Measurements from ENCODE around the gene RCBTB2.

The RCBTB2 gene

GRCh38 chr13:48508011-48508410 is 24.9 kb downstream of the RCBTB2 start:
- no peaks in the 10 kb centered on the region for H3K9me3 ChIP-seq (ENCODE audit: insufficient read depth, low read length)
- H3K27me3 ChIP-seq (ENCODE audit: insufficient read depth, insufficient read length), result no peaks in the 10 kb centered on the region
- DNase-seq (ENCODE audit: low read depth, low spot score), result no peak
- TF ChIP-seq ZNF274 (IDR thresholded peaks at IDR 0.05; ENCODE audit: low read depth, low read length) (no peak), SUZ12 (IDR thresholded peaks at IDR 0.05; ENCODE audit: extremely low read depth, insufficient read depth, insufficient read length) (no peak)
- H3K9ac ChIP-seq (ENCODE audit: insufficient read length, low read depth), result no peak overlapping the region
- no peaks in the 10 kb centered on the region for H3K36me3 ChIP-seq (ENCODE audit: insufficient read depth, insufficient read length, low read length)
- H3K4me3 ChIP-seq (ENCODE audit: insufficient read length, low read depth), result no peak overlapping the region
- no peaks in the 10 kb centered on the region for H3K4me1 ChIP-seq (ENCODE audit: insufficient read depth, insufficient read length)

GRCh38 chr13:48507021-48507420 is 25.9 kb downstream of the RCBTB2 start:
- Histone ChIP-seq H3K36me3 (ENCODE audit: insufficient read depth, insufficient read length, low read length) (no peaks in the 10 kb centered on the region), H3K4me3 (ENCODE audit: insufficient read length, low read depth) (no peak overlapping the region), H3K9me3 (ENCODE audit: insufficient read depth, low read length) (no peaks in the 10 kb centered on the region), H3K9ac (ENCODE audit: insufficient read length, low read depth) (no peak overlapping the region), H3K4me1 (ENCODE audit: insufficient read depth, insufficient read length) (no peaks in the 10 kb centered on the region), H3K27me3 (ENCODE audit: insufficient read depth, insufficient read length) (no peaks in the 10 kb centered on the region)
- no peak for TF ChIP-seq ZNF274 (IDR thresholded peaks at IDR 0.05; ENCODE audit: low read depth, low read length)
- TF ChIP-seq SUZ12 (IDR thresholded peaks at IDR 0.05; ENCODE audit: extremely low read depth, insufficient read depth, insufficient read length), result no peak
- no peak for TF ChIP-seq YY1 (IDR thresholded peaks at IDR 0.05; ENCODE audit: insufficient read depth, insufficient read length)
- DNase-seq (ENCODE audit: low read depth, low spot score), result no peak

DNA sequence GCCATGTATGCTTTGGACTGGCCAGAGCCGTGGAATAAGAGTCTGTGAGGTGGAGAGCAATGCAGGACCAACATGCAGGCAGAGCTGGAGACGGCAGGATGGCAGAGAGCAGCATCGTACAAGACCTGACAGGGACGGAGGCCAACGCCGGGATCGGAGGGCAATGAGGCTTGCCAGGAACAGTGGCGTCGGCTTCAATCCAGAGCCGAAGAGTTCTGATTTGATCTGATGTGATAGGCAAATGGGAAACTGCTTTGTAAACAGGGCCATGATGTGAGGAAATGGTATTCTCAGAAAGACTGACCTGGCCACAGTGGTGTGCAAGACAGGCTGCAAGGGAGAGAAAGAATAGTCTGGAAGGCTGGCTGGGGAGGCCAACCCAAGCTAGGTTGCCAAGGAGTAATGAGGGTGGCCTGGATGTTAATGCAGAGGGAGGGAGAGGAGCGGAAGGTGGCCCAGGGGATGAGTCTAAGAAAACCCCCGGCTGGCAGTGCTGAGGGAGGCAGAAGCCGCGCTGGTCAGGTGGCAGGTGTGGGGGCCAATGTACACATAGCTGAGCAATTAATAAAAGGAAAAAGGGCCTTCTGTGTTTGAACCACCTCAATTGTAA is 26.7 kb downstream of the RCBTB2 start:
- no peak for DNase-seq (ENCODE audit: low read depth, low spot score)
- no peak overlapping the region for H3K4me3 ChIP-seq (ENCODE audit: insufficient read length, low read depth)
- TF ChIP-seq YY1 (IDR thresholded peaks at IDR 0.05; ENCODE audit: insufficient read depth, insufficient read length), result no peak
- TF ChIP-seq SUZ12 (IDR thresholded peaks at IDR 0.05; ENCODE audit: extremely low read depth, insufficient read depth, insufficient read length), result no peak
- no peak for TF ChIP-seq ZNF274 (IDR thresholded peaks at IDR 0.05; ENCODE audit: low read depth, low read length)
- no peaks in the 10 kb centered on the region for H3K36me3 ChIP-seq (ENCODE audit: insufficient read depth, insufficient read length, low read length)
- no peaks in the 10 kb centered on the region for H3K9me3 ChIP-seq (ENCODE audit: insufficient read depth, low read length)
- H3K9ac ChIP-seq (ENCODE audit: insufficient read length, low read depth), result no peak overlapping the region
- no peaks in the 10 kb centered on the region for H3K4me1 ChIP-seq (ENCODE audit: insufficient read depth, insufficient read length)
- H3K27me3 ChIP-seq (ENCODE audit: insufficient read depth, insufficient read length), result no peaks in the 10 kb centered on the region

DNA sequence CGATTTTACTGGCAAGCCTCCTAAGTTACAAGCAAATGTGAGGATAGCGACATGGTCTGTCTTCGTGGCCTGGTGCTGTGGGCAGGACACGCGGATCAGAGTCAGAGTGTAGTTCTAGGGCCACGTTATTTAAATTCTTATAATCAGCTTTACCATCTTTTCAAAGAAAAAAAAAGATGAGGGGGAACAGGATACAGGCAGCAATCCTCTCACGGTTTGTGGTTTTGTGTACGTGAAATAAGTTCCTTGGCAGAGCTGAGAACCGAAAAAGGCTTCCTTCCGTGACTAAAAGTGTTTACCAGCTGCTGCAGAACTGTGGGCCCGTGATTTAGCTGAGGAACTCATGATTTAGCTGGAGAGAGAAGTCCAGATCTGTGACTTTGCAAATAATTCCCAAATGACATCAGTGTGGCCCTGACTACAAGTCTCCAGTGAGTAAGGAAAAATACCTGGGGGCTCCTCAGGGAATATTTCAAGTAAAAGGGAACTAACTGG is 27.2 kb downstream of the RCBTB2 start:
- no peaks in the 10 kb centered on the region for H3K4me1 ChIP-seq (ENCODE audit: insufficient read depth, insufficient read length)
- no peaks in the 10 kb centered on the region for H3K9me3 ChIP-seq (ENCODE audit: insufficient read depth, low read length)
- DNase-seq (ENCODE audit: low read depth, low spot score), result no peak
- H3K36me3 ChIP-seq (ENCODE audit: insufficient read depth, insufficient read length, low read length), result no peaks in the 10 kb centered on the region
- TF ChIP-seq ZNF274 (IDR thresholded peaks at IDR 0.05; ENCODE audit: low read depth, low read length) (no peak), YY1 (IDR thresholded peaks at IDR 0.05; ENCODE audit: insufficient read depth, insufficient read length) (no peak), SUZ12 (IDR thresholded peaks at IDR 0.05; ENCODE audit: extremely low read depth, insufficient read depth, insufficient read length) (no peak)
- H3K9ac ChIP-seq (ENCODE audit: insufficient read length, low read depth), result no peak overlapping the region
- H3K27me3 ChIP-seq (ENCODE audit: insufficient read depth, insufficient read length), result no peaks in the 10 kb centered on the region
- no peak overlapping the region for H3K4me3 ChIP-seq (ENCODE audit: insufficient read length, low read depth)

DNA sequence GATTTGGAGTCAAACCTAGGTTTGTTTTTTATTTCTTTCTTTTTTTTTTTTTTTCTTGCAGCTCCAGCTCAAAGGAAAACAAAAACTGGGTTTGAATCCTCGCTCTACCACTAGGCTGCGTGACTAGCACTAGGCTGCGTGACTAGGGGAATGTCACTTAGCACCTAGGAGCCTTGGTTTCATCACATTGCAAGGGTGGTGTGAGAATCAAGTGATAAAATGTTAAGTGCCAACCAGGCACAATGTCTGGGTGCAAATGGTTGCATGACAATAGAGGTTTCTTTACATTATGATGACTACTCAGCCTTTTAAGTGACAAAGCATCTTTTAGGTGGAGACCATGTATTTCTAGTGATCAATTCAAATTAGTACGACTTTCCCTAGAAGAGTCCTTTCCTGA is 27.9 kb downstream of the RCBTB2 start:
- Histone ChIP-seq H3K4me1 (ENCODE audit: insufficient read depth, insufficient read length) (no peaks in the 10 kb centered on the region), H3K9ac (ENCODE audit: insufficient read length, low read depth) (no peak overlapping the region)
- DNase-seq (ENCODE audit: low read depth, low spot score), result peak; percentile 8

GRCh38 chr13:48504606-48505005 is 28.3 kb downstream of the RCBTB2 start:
- Histone ChIP-seq H3K4me1 (ENCODE audit: insufficient read depth, insufficient read length) (no peaks in the 10 kb centered on the region), H3K9ac (ENCODE audit: insufficient read length, low read depth) (no peak overlapping the region), H3K4me3 (ENCODE audit: insufficient read length, low read depth) (no peak overlapping the region), H3K36me3 (ENCODE audit: insufficient read depth, insufficient read length, low read length) (no peaks in the 10 kb centered on the region), H3K27me3 (ENCODE audit: insufficient read depth, insufficient read length) (no peaks in the 10 kb centered on the region), H3K9me3 (ENCODE audit: insufficient read depth, low read length) (no peaks in the 10 kb centered on the region)
- DNase-seq (ENCODE audit: low read depth, low spot score), result no peak
- TF ChIP-seq YY1 (IDR thresholded peaks at IDR 0.05; ENCODE audit: insufficient read depth, insufficient read length), result no peak
- TF ChIP-seq SUZ12 (IDR thresholded peaks at IDR 0.05; ENCODE audit: extremely low read depth, insufficient read depth, insufficient read length), result no peak
- TF ChIP-seq ZNF274 (IDR thresholded peaks at IDR 0.05; ENCODE audit: low read depth, low read length), result no peak

More for the DNA sequence above, 27.9 kb downstream of the RCBTB2 start:
- H3K9me3 ChIP-seq (ENCODE audit: insufficient read depth, low read length), result no peaks in the 10 kb centered on the region
- no peak for TF ChIP-seq ZNF274 (IDR thresholded peaks at IDR 0.05; ENCODE audit: low read depth, low read length)
- no peak for TF ChIP-seq SUZ12 (IDR thresholded peaks at IDR 0.05; ENCODE audit: extremely low read depth, insufficient read depth, insufficient read length)
- TF ChIP-seq YY1 (IDR thresholded peaks at IDR 0.05; ENCODE audit: insufficient read depth, insufficient read length), result no peak
- no peaks in the 10 kb centered on the region for H3K27me3 ChIP-seq (ENCODE audit: insufficient read depth, insufficient read length)
- H3K36me3 ChIP-seq (ENCODE audit: insufficient read depth, insufficient read length, low read length), result no peaks in the 10 kb centered on the region
- H3K4me3 ChIP-seq (ENCODE audit: insufficient read length, low read depth), result no peak overlapping the region

DNA sequence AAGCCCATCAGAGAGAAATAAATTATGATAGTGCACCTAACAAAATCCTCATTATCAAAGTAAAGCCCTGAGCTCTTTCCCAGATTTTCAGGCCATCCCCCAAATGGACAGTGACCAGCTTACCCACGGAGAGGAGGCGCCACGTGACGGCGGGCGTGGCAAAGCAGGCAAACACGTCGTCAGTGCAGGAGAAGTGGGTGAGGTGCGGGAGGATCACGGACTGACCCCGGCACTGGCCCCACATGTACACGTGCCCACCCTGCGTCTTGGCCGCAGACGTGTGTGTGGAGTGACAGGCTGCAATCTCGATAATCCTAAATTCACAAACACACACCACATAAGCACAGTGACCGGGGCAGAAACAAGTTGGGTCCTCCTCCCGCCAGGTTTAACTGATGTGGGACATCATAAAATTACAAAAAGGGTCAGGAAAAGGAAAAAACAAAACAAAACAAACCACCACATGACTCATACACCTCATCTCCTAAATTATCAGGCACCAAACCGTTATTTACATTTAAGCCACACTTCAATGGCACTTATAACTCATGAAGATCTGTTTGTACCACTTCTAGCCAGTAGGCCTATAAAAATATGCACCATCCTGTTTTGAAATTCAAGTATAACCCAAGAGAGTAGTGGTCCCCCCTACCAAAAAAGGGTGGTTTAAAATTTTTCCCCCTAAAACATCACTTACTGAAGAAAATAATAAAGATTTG is 30.1 kb downstream of the RCBTB2 start:
- H3K9ac ChIP-seq (ENCODE audit: insufficient read length, low read depth), result no peak overlapping the region
- H3K4me3 ChIP-seq (ENCODE audit: insufficient read length, low read depth), result no peak overlapping the region
- no peaks in the 10 kb centered on the region for H3K9me3 ChIP-seq (ENCODE audit: insufficient read depth, low read length)
- no peaks in the 10 kb centered on the region for H3K4me1 ChIP-seq (ENCODE audit: insufficient read depth, insufficient read length)
- TF ChIP-seq SUZ12 (IDR thresholded peaks at IDR 0.05; ENCODE audit: extremely low read depth, insufficient read depth, insufficient read length), result no peak
- TF ChIP-seq ZNF274 (IDR thresholded peaks at IDR 0.05; ENCODE audit: low read depth, low read length), result no peak
- no peak for TF ChIP-seq YY1 (IDR thresholded peaks at IDR 0.05; ENCODE audit: insufficient read depth, insufficient read length)
- no peaks in the 10 kb centered on the region for H3K27me3 ChIP-seq (ENCODE audit: insufficient read depth, insufficient read length)
- no peaks in the 10 kb centered on the region for H3K36me3 ChIP-seq (ENCODE audit: insufficient read depth, insufficient read length, low read length)
- DNase-seq (ENCODE audit: low read depth, low spot score), result no peak
